Measurements from ENCODE around the gene PRUNE1.

PRUNE1 gene

GRCh38 chr1:151006327-151007052 is 1.8 kb upstream of the PRUNE1 start, which contains the start of gene MINDY1:
MINDY1 (minus strand) TSS chr1:151006902; CDS start chr1:151002617, 4,285 bp downstream.
- DNase-seq = peak in 3 of 5 experiments; percentile 9 to 61 (median 13)

GRCh38 chr1:151007853-151008243 is 401 bp upstream of the PRUNE1 start:
- no peak for DNase-seq

GRCh38 chr1:151009206-151009587 is 948 bp downstream of the PRUNE1 start:
- DNase-seq = no peak

- DNase-seq = no peak
Observed at GRCh38 chr1:151009674-151010345, 1.6 kb downstream of the PRUNE1 start.

- DNase-seq = no peak
Observed at GRCh38 chr1:151010346-151010726, 2.1 kb downstream of the PRUNE1 start.

- no peak for DNase-seq
Observed at GRCh38 chr1:151011154-151011850, 3.1 kb downstream of the PRUNE1 start.

- DNase-seq = no peak
Observed at GRCh38 chr1:151012684-151013471, 4.6 kb downstream of the PRUNE1 start.

GRCh38 chr1:151013518-151013917 is 5.3 kb downstream of the PRUNE1 start:
- no peak for DNase-seq

- peak; percentile 57 to 78 (median 73) for DNase-seq
Observed at GRCh38 chr1:151024540-151025146, 16.4 kb downstream of the PRUNE1 start.

GRCh38 chr1:151026460-151026859 is 18.2 kb downstream of the PRUNE1 start:
- no peak for DNase-seq

- no peak for DNase-seq
Observed at GRCh38 chr1:151032164-151032563, 23.9 kb downstream of the PRUNE1 start.

GRCh38 chr1:151035167-151035566 is 26.9 kb downstream of the PRUNE1 start:
- no peak for DNase-seq

GRCh38 chr1:151036356-151036755 is 28.1 kb downstream of the PRUNE1 start, which contains the start of gene BNIPL:
BNIPL (plus strand) TSS chr1:151036586; CDS start chr1:151036726, 140 bp downstream.
- DNase-seq = no peak

- no peak for DNase-seq
Observed at GRCh38 chr1:151037032-151037431, 28.8 kb downstream of the PRUNE1 start.

GRCh38 chr1:151039521-151039920 is 31.3 kb downstream of the PRUNE1 start:
- no peak for DNase-seq

GRCh38 chr1:151043163-151043562 is 34.9 kb downstream of the PRUNE1 start:
- DNase-seq = no peak

GRCh38 chr1:151047591-151047924 is 39.3 kb downstream of the PRUNE1 start, which contains the start of gene C1orf56:
C1orf56 (plus strand) TSS chr1:151047751; CDS start chr1:151047848, 97 bp downstream.
- peak; percentile 25 to 55 (median 43) for DNase-seq

- peak; percentile 19 to 76 (median 42) for DNase-seq
Observed at GRCh38 chr1:151047925-151048644, 39.8 kb downstream of the PRUNE1 start.

- no peak for DNase-seq
Observed at GRCh38 chr1:151048645-151049032, 40.4 kb downstream of the PRUNE1 start.

GRCh38 chr1:151049458-151049857 is 41.2 kb downstream of the PRUNE1 start:
- DNase-seq = no peak

GRCh38 chr1:151050051-151050688 is 41.9 kb downstream of the PRUNE1 start:
- no peak for DNase-seq
